AG08396 (cell line): ENCODE data around the gene FOXP1.
A peak's percentile ranks its signal among the peaks of the same experiment; 100 is the strongest.

Source experiments
- DNase-seq: peaks from one replicate; pipeline ENCODE4 v3.0.0; 2012; ENCODE audit warnings: low spot score, mixed read lengths

The FOXP1 gene

DNA sequence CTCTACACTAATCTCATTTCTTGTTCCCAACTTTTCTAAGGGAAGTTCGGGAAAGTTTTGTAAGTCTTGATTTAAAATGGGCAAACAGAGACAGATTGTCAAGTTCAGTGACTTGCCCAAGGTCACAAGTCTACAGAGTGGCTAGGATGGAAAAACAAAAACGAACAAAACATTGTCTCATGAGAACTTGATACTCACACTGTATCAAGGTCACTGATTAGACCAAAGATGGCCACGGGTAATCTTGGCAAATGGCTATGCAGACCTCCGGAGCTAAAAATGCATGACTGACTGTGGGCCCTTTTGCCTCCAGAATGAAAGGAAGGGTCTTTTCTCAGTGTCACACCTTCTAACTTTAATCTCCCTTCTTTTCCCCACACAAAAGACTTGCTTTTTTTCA is 460.9 kb downstream of the FOXP1 start:
- no peak for DNase-seq

DNA sequence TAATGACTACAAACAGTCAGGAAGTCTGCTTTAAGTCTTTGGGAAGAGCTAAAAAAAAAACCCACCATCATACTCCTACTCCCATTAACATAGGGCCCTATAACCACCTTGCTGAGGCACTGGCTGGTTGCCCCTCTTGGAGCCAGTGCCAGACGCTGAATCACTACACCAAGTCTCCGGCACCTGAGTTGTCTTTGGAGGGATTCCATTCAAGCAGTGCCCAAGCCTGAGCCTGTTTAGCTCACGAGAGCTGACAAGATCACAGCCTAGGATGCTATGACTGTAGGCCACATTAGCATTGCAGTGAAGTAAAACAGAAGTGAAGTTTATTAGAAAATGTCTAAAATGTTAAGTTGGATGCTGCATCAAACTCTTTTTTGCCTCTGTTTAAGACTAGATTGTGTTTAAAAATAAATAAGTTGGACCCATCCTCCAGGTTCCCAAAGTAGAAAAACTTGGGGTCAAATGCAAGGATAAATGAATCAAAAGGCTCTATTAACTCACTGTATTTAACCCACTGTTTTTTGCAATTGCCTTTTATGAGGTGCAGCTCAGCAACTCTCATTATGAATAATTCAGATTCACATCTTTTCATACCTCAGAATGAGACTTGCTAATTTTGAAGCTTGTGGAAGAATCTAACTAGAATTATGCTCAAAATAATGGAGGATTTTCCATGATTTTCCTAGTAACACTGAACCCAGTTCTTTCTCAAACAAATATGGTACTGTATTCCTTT is 461.9 kb downstream of the FOXP1 start:
- DNase-seq, result no peak

DNA sequence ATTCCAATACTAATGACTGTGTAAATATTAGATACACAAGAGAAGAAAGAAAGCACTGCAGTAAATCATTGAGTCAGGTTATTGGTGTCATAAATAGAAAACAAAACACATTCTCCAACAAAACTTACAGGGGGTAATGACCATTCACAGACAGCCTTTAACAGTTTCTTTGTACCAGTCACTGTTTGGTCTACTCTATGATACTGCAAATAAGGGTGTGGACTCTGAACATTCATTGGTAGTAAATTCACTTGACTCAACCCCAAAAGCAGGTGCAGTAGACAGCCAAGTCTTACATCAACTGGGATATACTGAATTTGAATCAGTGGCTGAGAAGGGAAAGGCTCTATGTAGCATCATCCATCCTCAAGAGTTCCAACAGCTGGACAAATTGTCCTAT is 463.5 kb downstream of the FOXP1 start:
- no peak for DNase-seq

DNA sequence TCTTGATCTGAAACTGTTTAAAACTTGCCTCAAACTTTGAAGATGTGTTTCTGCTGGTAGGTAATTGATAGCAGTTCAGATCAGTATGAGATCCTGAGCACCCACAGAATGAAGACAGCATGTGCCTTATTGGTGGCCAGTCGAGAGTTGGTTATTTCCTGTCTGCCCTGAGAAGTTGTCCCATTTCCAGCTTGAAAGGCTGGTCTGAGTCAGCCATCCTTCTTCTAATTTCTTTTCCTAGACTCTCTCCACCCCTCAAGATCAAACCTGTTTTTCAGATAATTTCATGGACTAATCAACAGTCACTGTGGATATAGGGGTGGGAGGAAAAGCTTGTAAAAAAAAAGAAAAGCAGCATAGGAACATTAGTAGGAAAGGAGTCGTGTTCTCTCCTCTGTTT is 464.4 kb downstream of the FOXP1 start:
- DNase-seq, result no peak

DNA sequence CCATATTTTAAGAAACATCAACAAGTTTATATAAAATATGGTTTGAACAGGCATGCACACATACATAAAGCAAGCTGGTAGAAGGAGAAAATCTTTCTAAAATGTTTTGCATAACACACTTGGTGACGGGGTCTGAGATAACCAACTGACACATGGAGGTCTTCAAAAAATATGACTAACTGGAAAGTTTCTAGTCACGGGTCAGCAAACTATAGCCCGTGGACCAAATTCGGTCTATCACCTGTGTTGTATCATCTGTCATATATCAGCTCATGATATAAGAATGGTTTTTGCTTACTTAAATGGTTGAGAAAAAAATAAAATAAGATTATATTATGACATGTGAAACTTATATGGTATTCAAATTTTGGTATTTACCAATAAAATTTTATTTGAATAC is 465.1 kb downstream of the FOXP1 start:
- DNase-seq, result no peak

DNA sequence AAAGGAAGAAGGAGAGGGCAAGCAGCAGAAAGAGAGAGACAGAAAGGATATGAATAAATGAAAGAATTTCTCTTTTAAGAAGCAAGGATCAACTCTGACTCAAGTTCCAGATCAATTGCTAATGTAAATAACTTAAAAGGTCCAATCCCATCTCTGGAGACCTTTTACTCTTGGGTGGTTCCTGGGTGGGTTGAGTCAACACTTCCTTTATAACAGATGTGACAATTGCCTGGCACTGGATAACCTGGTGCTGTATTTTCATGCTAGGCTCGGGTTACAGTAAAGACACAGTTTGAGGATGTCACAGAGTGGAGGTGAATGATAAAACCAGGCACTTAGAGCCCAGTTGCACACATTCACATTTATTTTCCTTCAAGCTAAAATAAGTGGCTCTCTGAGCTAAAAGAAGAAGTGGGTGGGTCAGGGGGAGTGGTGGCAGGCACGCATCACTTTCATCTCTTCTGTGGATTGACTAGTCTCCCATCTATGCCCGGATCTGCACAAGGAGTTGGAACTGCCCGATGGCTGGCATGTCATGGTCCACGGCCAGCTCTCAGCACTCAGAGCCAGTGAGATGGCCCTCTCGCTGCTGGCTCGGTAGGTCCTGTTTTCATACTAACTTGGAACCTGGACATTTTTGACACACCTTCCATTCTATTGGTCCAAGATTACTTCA is 465.8 kb downstream of the FOXP1 start:
- DNase-seq, result no peak

DNA sequence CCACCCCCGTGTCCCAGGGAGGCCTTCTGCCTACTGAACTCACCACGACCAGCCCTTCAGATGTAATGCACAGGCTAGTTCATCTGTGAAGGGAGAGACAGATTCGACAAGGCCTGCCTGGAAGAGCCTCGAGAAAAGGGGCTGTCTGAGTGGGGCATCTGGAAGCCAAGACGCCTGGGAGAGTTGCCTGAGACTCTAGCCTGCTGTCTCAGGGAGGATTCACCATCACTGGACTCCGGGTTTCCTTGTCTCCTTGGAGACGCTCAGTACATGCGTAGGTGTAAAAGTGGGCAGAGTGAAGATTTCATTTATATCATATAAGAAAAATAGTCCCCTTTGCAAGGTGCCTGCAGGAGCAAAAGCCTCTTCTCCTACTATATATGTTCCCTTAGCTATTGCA is 468.9 kb downstream of the FOXP1 start:
- DNase-seq, result no peak

DNA sequence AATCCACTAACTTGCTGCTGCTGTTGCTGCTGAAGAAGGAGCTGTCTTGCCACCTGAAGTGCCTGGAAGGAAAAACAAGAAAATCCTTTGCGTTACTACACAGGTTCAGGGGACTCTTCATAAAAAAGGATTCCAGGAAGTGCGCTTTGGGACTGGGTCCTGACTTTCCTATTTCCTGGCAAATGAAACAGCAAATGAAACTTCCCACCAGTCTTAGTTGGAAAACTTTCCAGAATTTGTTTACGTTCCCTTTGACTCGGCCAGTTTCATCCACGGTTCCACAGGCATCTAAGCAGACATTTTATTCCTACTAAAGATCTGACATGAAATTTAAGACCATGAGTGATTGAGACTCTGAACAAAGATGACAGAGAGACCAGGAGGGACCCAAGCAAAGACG is 471.0 kb downstream of the FOXP1 start:
- no peak for DNase-seq

DNA sequence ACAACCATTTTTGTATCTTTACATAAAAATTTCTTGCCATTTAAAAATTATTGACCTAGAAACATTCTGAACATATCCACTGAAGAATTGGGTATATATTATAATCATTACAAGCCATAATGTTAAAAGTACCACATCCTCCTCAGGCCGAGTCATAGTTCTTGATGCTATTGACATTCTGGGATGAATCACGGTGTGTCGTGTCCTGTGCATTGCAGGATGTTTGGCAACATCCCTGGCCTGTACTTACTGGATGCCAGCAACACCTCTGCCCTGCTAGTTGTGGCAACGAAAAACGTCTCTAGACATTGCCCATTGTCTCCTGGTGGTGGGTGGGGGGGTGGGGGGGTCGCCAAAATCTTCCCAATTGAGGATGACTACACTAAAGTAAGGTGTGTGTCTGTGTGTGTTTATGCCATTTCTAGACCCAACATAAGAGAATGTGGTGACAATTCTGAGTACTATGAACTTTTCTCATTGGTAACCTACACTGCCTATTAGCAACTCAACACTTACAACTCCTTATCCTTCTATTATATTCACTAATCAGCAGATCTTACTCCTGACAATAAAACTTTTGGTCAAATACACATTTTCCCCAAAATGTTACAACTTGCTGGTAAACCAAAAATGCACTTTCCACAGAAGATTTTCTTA is 471.6 kb downstream of the FOXP1 start:
- peak; percentile 58 for DNase-seq

DNA sequence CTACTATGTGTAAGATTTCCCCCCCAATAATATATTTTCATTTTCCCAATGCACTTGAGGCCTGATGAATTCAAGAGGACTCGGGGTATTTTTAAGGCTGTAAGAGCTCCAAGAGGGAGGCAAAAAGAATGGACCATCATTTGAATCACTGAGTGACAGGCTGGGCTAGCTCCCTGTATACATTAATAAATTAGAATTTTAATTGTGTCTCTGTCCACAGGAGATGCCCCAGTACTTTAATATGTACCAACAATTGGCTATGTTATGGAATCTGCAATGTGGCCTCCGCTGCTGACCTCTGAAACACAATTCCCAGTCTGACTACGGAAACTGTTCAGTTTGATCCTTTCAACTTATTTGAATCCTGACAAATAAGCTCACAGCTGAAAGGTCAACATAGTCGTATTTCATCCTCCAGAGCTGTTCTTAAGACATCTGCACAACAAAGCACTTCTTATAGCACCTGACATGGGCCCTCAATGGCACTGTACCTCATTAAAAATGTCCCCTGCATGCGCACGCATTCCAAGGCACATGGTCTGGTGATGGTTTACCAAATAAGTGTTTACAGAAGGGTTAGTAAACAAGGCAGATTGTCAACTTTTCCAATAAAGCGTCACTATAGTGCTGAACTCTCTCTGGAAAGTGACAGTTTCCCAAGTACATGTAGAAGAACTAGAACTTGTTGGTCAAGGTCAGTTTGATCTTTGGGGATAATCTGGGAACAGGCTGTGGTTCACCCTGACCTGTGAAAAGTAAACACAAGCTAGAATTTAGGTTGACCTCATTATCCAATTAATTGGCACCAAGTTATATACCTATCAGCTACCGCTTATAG is 472.9 kb downstream of the FOXP1 start:
- DNase-seq, result no peak

DNA sequence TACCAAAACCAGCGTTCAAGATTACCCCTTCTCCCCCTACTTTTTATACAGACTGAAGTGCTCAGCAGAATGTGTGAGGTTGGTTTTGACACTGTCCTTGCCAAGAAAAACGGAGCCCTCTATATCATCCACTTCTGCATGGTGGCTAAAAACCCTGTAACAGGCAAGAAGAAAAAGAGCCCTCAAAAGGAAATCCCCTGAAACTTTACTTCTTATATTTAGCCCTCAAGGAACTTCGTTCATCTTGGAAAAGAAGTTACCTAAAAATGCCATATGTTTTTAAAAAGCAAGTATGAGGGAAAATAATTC is 473.6 kb downstream of the FOXP1 start:
- DNase-seq, result no peak

DNA sequence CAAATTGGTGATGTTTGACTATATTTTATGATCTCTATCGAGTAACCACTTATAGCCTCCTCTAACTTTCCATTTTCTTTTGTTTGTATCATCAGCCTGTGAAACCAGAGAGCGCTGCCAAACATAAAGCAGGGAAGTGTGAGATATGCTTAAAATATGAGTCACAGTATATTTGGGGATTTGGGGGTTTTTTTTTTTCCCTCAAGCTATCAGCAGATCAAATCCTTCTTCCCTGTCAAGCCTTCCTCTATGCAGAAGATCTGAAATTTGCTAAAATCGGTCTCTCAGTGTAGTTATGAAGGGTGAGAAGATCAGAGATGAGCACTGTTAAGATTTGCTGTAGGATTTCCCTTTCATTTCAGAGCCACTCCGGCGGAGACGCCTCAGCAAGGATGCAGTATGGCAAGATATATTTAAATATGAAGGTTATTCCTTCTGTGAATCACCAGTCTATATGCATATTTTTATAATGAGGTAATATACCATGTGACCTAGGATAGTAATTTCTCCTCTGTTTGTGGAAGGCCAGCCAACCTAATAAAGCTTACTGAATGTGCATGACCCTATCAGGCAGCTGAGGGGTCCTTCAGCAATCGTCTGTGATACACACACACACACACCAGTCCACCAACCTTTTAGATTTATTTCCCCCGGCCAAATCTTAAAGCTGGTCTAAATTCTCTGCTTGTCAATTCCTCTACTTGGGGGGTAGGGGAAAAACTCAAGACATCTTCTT is 474.1 kb downstream of the FOXP1 start:
- no peak for DNase-seq

DNA sequence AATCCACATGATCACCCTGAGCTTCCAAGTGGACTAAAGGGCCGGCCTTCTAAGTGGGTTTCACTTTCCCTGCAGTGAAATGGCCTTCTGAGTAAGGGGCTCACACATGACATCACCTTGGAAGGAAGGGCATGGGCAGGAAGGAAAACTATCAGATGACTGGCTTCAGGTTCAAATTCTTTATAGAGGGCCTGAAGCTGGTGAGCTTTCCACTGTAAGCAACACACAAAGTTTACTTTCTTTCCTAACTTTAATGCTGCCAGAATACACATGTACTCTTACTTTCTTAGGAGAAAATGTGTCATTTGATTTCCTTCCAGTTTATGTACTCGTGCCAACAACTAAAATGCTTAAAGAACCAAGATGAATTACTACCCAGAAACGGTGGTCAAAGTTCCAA is 475.6 kb downstream of the FOXP1 start:
- DNase-seq, result no peak

DNA sequence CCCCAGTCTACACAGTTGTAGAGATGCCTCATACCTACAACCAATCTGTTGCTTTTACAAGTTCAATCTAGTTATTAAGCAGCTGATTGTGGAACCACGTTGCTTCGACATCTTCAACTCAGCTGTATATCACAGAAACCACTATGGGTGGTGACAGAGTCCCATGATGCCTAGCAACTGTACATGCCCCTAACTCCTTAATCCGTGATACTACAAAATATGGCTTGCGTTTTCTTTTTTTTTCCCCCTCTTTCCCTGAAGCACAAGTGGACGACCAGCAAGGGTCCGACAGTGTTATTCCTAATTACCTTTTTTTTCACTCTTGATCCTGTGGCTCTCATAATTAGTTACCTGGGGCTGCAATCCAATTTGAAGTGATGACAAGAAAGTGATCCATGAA is 478.6 kb downstream of the FOXP1 start:
- DNase-seq, result no peak

DNA sequence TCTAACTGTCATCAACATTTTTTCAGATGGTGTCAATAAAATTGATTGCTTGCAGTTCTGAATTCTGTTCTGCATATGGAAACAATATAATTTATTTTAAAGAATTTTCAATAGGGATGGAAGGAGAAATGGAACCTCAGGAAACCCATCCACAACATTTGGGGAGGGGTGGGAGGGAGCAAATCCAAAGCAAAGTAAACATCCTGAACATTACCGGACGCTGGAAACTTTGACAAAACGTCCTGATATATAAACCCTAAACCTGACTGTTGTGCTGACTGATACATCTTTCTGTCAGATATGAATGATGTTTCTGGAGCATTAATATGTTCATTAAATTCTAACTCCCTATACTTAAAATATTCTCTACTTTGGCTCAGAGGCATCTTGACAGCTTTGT is 479.0 kb downstream of the FOXP1 start:
- DNase-seq, result no peak

DNA sequence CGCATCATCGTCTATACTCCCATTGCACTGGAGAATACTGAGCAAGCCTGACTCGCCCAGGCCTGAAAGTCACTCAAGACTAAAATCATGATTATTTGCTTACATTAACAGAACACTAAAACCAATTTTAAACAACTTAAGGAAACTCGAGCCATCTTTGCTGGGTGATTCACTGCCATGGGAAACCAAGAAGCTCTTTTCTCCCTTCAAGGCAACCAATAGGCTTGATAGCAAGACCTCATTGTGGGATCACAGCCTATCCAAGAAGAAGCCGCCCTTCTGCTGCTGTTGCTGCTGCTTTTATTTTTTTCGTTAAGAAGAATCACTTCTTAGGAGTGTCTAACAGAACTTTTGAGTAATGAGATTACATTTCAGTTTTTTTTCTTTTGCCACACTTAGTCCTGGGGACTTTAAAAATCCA is 479.4 kb downstream of the FOXP1 start:
- DNase-seq, result peak; percentile 66

DNA sequence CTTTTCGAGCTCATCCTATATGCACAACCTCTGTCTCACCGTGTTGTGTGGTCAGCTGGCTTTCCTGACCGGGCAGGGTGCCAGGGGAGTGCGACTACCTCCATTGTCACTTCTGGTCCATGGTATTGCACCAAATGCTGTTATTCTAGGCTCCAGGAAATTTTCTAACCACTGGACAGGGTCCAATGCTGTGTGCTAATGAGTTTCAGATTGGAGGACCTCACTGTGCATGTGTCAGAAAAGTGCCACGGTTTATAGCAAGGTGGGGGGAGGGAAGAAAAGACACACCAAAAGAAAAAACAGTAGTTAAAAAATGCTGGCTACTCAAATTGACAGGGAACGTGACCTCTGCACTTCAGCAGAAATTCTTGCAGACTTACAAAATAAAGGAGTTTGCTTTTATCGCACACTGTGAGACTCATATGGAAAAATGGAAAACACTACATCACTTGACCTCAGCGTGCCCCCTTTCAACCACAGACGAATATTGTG is 480.1 kb downstream of the FOXP1 start:
- no peak for DNase-seq

DNA sequence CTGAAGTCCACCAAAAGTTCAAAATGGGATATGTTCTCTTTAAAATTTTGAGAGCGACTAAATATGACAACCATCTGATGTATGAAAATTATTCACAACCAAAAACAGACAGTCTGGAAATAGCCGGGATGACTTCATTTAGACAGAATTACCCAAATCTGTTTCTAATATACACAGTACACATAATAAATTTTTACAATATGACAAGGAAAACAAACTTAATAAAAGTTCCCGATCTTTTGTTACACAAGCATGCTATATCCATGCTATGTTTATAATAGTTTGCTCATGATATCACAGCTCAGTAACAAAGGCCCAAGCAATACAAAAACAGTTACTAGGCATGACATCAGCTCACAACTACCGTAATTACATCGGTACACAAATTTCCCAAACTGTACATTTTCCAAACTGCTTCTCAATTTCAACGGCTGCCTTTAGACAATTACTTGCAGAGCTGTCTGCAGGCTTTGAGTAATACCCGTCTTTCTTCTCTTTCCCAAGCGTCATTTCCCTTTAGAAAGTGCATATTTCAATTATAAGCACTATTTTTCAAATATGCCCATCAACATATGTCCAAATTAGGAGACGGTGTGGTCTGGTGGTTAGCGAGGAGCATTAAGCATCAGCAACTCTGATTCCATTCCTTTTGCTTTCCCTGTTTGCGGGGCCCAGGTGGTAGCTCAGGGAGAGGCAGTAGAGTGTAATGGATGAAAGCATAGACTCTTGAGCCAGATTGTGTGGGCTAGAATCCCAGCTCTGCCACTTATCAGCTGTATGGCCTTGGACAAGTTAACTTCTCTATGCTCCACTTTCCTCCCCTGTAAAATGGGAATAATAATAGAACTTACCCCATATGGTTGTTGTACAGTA is 481.2 kb downstream of the FOXP1 start:
- peak; percentile 54 for DNase-seq

DNA sequence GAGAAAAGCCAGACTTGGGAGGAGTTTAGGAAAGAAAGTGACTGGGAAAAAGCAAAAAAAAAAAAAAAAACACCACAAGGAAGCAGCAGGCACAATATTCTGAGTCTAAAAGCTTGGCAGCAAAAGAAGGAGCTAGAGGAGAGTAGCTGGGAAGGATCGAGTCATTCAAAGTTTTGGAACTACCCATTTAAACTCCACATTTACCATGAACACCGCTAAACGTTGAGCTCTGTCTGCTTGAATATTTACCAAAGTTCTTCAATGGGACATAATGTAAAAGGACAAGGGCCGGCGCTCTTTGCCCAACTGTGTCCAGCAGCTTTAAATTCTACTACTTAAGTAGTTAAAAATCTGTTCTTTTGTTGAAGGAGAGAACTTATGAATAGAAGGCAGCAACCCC is 481.9 kb downstream of the FOXP1 start:
- peak; percentile 15 for DNase-seq

DNA sequence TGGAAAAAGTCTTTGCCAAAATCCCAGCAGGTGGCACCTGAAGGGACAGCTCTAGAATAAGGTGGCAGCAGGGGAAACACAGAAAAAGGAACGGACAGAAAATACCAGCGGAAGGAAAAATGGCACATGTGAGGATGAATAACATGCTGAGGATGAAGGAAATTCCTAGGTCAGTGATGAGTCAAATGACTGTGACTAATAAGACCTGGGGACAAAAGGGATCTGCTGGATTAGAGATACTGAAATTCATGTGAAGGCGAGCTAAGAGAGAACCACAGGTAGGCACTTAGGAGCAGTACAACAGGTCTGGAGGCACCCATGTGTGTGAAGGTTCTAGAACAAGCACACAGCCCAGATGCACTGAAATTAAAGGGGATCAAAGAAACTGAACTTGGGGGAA is 482.5 kb downstream of the FOXP1 start:
- peak; percentile 17 for DNase-seq
